ENCODE results near the gene PADI4.
A peak's percentile ranks its signal among the peaks of the same experiment; 100 is the strongest.
"Not testable (repeated sequence)": the region's sequence is repeated elsewhere in the genome, so short reads cannot be mapped to it uniquely, and the experiment has no call there.

Gene PADI4

DNA sequence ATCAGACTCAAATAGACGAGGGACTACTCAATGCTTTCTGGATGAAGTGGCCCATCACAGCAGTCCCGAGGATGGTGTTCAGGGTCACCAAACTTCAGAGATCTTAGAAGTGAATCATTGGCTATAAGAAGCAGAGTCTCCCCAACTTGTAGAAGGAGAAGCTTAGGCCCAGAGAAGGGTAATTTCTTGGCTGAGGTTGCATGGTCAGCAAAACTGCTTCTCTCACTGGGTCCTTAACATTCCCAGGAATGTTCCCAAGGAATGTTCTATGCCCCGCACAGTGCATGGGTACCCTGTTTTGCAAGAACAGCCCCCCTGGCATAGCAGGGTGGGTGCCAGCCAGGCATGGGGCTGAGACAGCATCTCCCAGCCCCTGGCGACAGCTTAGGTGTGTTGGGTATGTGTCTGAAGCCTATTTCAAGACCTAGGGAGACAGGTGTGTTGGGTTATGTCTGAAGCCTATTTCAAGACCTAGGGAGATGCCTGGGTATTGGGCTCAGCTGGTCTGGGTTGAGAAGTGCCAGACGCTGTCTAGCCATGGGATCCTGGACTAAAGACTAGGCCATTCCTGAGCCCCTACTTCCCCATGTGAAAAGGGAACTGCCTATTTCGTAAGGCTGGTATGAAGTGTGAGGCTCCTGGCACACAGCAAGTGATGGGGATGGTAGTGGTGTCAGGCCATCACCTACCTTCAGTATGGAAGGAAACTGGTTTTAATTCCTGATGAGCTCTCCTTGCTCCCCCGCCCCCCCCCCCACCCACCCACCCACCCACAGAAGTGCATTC is 90.1 kb downstream of the PADI4 start:
- DNase-seq, result no peak

DNA sequence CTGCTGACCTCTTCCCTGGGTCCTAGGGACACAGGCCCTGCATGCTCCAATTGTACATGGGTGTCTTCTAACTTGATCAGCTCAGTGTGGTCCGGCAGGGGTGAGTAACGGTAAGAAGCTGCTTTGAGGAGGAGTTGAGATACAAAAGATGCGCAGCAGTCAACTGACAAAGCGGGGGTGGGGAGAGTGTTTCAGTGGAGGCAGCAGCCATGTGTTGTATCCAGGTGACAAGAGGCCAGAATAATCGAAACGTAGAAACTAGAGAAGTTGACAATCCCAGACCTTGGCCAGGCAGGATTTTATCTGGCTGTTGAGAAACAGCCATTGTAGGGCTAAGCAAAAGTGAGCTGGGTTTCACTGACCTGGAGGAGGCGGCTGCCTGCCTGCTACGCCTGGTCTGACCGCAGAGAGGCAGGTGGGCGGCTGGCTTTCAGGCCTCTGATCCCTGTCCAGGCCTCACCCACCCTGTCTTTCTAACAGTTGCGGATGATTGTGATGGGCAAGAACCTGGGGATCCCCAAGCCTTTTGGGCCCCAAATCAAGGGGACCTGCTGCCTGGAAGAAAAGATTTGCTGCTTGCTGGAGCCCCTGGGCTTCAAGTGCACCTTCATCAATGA is 92.8 kb downstream of the PADI4 start:
- no peak for DNase-seq

DNA sequence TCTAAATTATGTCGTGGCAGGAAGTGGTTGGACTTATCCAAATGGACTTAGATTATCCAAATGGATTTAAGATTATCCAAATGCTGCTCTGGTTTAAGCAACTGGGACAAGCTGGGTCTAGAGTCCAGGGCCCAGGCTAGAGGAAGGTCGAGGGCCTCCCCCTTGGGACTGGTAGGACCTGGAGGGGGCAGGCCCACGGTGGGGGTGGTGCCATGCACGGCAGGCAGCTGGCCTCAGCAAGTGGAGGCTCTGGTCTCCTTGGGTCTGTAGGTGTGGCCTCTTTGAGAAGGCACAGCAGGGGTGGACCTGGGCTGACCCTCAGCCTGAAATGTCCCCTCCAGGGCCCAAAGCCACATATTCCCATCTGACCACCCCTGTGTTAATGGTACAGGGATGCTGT is 93.8 kb downstream of the PADI4 start:
- no peak for DNase-seq

DNA sequence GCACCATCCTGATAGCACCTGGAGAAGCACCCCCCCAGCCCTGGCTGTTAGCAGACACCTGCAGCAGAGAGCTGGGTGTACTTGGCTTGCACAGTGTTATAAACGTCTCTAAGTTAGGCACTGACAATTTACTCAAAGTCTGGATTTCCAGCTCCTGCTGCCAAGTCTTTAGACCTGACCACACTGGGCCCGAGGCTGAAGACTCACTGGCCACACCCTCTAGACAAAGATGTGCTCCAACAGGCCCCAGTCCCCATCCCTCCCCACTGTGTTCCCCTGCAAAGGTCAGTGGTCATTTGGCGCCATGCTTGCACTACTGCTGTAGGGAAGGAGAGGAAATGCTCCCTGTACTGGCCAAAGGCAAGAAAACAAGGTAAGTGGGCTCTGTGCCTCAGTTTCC is 95.1 kb downstream of the PADI4 start:
- no peak for DNase-seq

DNA sequence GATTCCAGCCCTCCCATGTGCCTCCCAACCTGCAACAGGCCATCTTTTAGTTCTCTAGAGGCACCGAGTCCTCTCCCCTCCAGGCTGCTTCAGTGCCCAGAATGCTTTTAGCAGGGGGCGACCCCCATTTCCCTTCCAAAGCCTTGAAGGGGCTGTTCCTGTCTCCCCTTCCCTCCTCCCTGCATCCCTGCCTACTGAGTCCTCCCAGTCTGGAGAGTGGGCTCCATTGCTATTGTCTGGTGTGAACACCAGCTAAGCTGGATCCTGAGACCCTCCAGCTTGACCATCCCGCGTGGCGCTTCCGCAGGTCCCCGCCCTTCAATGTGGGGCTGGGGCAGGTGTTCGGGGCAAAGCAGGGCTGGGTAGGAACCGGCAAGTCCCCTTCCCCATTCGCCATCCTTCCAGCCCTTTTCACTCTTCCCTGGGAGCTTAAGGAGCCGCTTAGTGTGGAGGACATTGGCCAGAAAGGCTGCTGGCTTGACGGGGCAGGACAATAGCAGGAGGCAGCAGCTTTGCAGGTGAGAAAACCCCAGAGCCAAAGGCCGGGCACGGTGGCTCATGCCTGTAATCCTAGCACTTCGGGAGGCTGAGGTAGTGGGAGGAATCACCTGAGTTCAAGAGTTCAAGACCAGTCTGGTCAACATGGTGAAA is 96.2 kb downstream of the PADI4 start:
- DNase-seq, result no peak

DNA sequence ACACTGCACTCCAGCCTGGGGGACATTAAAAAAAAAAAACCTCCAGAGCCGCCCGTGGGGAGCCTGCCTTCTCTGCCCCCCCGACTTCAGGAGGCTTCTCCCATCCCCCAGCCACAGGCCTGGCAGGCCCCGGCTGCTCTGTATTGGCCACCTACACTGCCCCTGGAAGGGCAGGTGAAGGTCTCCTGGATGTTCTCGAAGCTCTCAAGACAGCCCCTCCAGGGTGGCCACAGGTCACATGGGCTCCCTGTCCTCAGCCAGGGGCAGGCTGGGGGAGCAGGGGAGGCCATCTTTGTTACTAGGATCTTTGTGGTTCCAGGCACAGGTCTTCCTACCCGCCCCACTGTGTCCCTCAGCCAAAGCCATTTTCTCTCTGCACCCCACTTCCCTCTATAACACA is 96.8 kb downstream of the PADI4 start:
- DNase-seq, result no peak

DNA sequence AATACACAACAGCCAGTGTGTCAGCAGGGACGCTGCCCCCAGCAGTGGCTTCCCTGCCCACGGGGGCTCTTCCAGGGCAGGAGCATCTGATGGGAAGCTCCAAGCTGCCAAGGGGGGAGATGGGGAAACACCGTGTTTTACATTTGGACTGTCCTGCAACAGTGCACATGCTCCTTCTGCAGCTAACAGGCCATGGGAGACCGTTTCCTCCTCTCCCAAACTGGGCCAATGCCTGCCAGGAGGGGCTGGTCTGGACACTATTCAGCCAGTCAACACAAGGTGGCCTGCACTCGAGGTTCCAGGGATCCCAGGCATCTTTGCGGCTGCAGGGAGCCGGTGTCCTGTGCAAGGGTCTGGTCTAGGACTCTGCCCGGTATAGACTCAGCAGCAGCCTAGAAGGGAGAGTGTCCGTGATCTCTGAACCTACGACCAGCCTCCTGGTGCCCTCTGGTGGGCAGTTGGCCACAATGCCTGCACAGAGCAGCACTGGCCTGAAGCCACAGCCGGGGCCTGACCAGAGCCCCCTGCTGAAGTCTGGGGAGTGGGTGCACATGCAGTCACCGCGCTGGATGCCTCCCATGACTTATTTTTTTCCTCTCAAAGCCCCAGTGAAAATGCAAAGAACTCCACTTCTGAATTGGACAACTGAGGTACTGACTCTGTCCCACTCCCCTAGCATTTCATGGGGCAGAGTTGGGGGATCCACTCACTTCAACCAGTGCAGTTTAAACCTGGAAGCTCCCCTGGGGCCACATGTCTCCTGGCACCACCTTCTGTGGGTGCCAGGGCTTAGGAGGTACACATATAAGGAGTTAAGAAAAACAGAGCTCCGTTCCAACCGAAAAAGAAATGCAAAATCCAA is 98.1 kb downstream of the PADI4 start:
- DNase-seq, result peak in 2 of 5 donors; percentile 19 to 32

DNA sequence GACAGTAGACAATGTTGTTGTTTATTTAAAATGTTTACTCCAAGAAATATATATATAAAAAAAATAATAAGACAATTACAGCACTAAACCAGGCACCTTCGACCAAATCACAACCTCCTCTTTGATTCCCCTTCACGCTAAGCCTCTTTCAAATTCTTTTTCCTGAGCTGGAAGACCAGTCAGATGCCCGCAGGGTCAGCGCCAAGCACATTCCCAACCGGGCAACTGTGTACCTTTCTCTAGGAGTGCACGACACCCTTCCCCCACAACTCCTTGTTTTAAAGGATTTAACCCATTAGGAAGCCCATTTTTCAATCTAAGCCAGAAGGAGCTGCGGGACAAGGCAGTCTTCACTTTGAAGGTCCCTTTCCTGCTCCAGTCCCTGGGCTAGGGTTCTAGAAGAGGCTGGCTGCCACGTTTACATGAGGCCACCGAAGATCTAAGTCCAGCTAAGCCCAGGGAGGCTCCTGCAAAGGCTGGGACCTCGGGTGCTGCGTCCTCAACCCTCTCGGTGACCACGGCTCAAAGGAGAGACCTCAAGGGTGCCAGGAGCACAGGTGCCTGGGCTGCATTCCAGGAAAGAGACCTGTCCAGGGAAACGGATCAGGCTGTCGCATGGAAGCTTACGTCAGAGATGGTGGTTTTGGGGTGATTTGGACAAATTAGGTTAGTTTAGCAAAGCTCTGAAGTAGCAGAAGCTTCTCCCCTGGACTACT is 98.9 kb downstream of the PADI4 start:
- DNase-seq, result not testable (repeated sequence)

DNA sequence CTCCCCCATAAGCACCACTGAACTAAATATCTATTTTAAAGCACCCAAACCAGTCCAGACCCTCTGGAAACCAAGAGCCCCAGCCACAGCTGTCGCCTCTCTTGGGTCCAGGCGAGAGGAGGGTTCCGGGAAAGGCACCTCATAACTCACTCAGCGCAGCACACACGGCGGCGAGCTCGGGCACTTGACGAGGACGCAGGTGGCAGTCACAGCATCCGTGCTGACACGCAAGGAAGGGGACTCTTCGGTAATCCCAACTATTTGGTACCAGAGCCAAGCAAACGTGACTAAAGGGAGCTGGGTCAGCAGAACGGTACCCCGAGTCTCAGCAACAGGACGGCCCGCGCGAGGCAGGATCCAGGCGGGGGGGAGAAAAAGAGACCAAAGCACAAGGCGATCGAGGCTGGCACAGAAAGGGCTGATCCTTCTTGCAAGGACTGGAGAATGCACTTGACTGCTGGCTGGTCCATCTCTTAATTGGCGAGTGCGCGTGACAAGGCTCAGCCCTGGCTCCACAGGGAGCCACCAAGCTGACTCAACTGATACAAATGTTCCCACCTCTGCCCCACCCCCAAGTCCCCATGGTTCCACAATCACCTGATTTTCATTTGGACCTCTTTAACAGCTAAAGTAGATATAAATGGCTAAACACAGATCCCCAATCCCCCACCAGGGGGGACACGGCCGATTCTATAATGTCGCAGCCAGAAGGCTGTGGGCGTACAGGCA is 100.0 kb downstream of the PADI4 start:
- DNase-seq, result not testable (repeated sequence)

DNA sequence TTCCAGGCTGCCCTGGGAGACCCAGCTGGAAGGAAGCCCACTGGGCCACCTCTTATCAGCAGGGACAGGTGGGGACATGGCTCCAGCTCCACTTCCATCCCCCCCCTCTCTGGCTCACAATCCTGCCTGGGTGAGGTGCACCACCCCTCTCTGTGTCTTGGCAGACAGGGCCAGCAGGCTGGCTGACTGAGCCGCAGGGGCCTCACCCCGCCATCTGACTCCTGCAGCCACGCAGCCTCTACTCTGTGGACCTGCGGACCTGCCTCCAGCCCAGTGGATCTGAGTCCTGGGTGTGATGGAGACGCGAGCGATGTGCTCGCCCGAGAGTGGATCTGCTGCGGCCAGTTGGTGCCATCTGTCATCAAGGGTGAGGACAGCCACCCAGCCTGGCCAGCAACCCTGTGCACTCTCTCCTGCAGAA is 101.4 kb downstream of the PADI4 start:
- no peak for DNase-seq

DNA sequence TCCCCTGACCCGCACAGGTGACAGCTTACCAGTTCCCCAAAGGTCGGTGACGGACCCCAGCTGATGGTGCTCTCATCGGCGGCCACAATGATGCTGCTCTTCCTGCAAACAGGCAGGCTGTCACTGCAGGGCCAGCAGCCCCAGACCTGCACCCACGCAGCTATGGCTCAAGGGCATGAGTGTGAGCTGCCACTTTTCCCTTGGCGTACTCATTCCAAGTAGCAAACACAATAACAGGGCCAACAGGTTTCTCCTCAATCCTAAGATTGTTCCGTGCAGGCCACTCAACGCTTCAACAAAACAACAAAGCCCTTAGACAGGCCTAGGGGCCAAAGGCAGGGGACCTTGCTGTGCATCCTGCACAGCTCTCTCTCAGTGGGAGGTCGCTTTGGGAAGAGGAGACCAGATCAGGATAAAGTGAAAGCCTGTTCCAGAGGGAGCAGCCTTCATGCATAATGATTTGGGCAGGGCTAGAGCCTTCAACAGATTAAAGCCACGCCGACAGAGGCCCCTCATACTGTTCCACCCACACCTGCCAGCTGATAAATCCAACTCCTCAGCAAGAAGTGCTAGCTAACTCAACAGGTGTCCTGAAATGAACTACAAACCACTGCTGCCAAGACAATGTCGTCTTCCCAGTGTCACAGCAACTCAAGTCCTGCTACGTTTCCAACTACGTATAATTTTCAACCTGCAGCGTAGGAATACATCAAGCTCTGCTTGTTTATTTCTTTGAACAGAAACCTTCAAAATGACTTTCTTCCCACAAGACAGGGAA is 104.3 kb downstream of the PADI4 start:
- DNase-seq, result no peak

Measured in T-helper 1 cell (primary cell).